C4-2B (cell line): Measurements from ENCODE around the gene CACNB4.

ENCODE experiments used
- CTCF ChIP-seq: fragments of 450-650 bp; conservative IDR thresholded peaks from 2 replicates; pipeline ENCODE4 v1.5.1; 2017; ENCODE audit warnings: mild to moderate bottlenecking
- ZFX ChIP-seq: fragments of 450-650 bp; IDR thresholded peaks from 2 replicates; pipeline ENCODE4 v1.6.1; 2017

- TF ChIP-seq CTCF (no peak), ZFX (no peak)
Measured at GRCh38 chr2:152097801-152098495, 896 bp downstream of the CACNB4 start.
